ENCODE measurements around the gene CCBE1. TPM values are rescaled to one million over a fixed set of nuclear protein-coding genes. Genes with fewer than 3 reads are reported as not detected.

CCBE1 gene
- total RNA-seq, 4 donors from 2014 or later, result 0.18 to 2.8 (median 1.6) TPM

DNA sequence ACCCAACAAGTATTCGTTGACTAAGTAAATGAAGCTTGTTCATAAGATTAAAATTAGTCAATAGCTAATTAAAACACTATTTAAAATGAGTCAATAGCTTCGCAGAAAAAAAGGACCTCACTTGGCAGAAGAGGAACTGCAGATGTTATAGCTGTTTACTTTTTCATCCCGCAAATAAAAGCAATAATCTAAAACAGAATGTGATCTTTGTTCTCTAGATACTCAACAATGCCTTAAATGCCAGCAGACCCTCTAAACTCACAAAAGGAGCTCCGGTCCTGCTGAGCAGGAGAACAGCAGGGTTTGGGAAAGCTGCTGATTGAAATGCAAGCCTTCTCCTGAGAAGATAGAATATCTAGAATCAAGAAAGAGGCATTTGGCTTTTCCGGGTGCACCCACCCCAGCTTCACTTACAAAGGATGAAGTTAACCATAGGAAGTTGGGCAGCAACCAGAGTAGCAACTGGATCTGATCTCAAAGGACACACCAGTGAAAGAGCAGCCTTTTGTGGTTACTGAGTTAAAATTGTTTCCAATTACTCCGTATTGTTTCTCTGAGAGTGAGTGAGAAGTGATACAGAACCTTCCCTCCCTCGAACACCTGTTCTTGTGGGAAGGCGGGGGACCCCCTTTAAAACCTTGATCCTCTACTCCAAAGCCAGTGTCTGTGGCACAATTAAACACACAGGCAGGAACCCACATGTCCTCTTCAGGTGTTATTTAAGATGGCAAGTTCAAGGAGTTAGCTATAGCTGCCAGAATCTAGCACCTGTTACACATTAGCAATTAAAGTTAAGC lies 6.8 kb downstream of the CCBE1 start:
- no peaks in the 10 kb centered on the region for H3K27me3 ChIP-seq
- H3K9me3 ChIP-seq, result no peaks in the 10 kb centered on the region
- DNase-seq, result no peak
- H3K27ac ChIP-seq, result no peak overlapping the region
- TF ChIP-seq, protein P1, sequence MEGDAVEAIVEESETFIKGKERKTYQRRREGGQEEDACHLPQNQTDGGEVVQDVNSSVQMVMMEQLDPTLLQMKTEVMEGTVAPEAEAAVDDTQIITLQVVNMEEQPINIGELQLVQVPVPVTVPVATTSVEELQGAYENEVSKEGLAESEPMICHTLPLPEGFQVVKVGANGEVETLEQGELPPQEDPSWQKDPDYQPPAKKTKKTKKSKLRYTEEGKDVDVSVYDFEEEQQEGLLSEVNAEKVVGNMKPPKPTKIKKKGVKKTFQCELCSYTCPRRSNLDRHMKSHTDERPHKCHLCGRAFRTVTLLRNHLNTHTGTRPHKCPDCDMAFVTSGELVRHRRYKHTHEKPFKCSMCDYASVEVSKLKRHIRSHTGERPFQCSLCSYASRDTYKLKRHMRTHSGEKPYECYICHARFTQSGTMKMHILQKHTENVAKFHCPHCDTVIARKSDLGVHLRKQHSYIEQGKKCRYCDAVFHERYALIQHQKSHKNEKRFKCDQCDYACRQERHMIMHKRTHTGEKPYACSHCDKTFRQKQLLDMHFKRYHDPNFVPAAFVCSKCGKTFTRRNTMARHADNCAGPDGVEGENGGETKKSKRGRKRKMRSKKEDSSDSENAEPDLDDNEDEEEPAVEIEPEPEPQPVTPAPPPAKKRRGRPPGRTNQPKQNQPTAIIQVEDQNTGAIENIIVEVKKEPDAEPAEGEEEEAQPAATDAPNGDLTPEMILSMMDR (IDR thresholded peaks at IDR 0.05), result no peak
- TF ChIP-seq POLR2A (IDR thresholded peaks at IDR 0.05), result no peak
- no peaks in the 10 kb centered on the region for H3K36me3 ChIP-seq
- no peaks in the 10 kb centered on the region for H3K4me1 ChIP-seq
- no peak overlapping the region for H3K4me3 ChIP-seq

DNA sequence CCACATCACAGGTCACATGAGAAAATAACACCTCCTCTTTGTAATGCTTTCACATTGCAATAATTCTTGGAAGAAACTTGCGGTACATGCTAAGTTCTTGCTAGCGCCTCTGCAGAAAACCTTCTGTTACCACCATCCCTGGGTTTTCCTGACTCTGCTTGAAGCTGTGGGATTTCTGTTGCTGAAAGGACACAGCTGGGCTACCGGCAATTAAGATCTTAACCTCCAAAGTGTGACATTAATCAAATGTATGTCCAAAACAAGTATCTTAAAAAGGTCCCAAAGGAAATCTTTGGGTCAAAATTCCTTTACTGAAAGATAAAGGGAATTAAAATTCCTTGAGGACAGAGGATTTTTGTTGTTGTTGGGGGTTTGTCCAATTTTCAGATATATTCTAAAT lies 7.5 kb downstream of the CCBE1 start:
- Histone ChIP-seq H3K36me3 (no peaks in the 10 kb centered on the region), H3K9me3 (no peaks in the 10 kb centered on the region), H3K4me3 (no peak overlapping the region), H3K4me1 (no peaks in the 10 kb centered on the region), H3K27me3 (no peaks in the 10 kb centered on the region), H3K27ac (no peak overlapping the region)
- TF ChIP-seq, protein P1 (IDR thresholded peaks at IDR 0.05), result no peak
- TF ChIP-seq POLR2A (IDR thresholded peaks at IDR 0.05), result no peak
- DNase-seq, result no peak

DNA sequence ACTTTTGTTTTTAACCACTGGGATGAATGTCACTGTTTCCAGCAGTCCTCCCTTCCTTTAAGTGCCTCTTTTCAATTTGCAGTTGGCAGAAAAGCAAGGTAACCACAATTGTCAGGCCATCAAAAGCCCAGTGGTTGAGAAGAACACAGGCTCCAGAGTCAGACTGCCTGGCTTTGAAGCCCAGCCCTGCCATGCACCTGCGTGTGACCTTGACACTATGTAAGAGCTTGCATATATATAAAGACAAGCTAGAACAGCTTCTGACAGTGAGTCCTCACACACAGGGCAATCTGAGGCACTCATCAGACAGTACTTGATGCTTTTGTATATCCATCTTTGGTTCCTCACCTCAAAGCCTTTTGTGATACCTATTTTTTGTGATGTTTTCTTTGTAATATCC lies 11.0 kb downstream of the CCBE1 start:
- H3K4me3 ChIP-seq, result no peak overlapping the region
- no peak overlapping the region for H3K27ac ChIP-seq
- DNase-seq, result no peak
- H3K9me3 ChIP-seq, result no peaks in the 10 kb centered on the region
- H3K36me3 ChIP-seq, result no peaks in the 10 kb centered on the region
- H3K4me1 ChIP-seq, result no peaks in the 10 kb centered on the region
- no peaks in the 10 kb centered on the region for H3K27me3 ChIP-seq
- no peak for TF ChIP-seq POLR2A (IDR thresholded peaks at IDR 0.05)
- TF ChIP-seq, protein P1 (IDR thresholded peaks at IDR 0.05), result no peak

DNA sequence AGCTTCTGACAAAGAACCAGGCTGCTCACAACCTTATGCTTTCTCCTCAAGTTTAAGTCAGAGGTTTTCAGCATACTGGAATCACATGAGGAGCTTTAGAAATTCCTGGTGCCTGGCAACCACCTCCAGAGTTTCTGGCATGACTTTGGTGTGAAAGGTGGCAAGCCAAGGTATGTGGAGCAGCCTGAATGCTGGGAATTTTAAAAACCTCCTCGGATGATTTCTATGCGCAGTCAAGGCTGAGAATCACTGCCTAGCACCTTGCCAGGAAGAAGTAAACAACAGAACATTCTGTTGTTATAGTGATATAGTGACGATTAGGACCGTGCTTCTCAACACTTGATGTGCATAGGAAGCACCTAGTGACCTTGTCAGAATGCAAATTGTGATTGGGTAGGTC lies 11.7 kb downstream of the CCBE1 start:
- no peaks in the 10 kb centered on the region for H3K36me3 ChIP-seq
- no peak for DNase-seq
- H3K27me3 ChIP-seq, result no peaks in the 10 kb centered on the region
- TF ChIP-seq, protein P1 (IDR thresholded peaks at IDR 0.05), result no peak
- TF ChIP-seq POLR2A (IDR thresholded peaks at IDR 0.05), result no peak
- H3K9me3 ChIP-seq, result no peaks in the 10 kb centered on the region
- peak overlapping the region in 1 of 4 donors; percentile 42 for H3K27ac ChIP-seq
- H3K4me1 ChIP-seq, result no peaks in the 10 kb centered on the region
- no peak overlapping the region for H3K4me3 ChIP-seq

DNA sequence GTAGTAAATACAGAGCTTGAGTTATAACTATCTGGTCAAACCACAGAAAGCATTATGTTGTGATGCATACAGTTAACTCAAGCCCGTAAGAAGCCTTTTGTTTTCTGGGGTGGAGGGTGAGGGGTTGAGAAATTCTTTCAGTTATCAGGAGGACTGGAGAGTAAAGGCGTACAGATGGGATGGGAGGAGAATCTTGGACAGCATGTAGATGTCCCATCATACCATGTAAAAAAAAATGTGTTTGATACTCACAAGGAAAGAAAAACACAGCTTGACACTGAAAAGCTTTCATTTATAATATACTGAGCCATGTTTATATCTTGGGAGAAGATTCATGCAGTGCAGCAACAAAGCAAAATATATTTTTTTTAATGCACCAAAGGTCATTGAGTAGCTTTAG lies 12.4 kb downstream of the CCBE1 start:
- Histone ChIP-seq H3K4me1 (no peaks in the 10 kb centered on the region), H3K27ac (no peak overlapping the region), H3K9me3 (no peaks in the 10 kb centered on the region), H3K4me3 (no peak overlapping the region), H3K36me3 (no peaks in the 10 kb centered on the region), H3K27me3 (no peaks in the 10 kb centered on the region)
- DNase-seq, result no peak
- TF ChIP-seq, protein P1 (IDR thresholded peaks at IDR 0.05), result no peak
- no peak for TF ChIP-seq POLR2A (IDR thresholded peaks at IDR 0.05)
